Measurements from ENCODE around the gene HMCN2.

HMCN2 gene

DNA sequence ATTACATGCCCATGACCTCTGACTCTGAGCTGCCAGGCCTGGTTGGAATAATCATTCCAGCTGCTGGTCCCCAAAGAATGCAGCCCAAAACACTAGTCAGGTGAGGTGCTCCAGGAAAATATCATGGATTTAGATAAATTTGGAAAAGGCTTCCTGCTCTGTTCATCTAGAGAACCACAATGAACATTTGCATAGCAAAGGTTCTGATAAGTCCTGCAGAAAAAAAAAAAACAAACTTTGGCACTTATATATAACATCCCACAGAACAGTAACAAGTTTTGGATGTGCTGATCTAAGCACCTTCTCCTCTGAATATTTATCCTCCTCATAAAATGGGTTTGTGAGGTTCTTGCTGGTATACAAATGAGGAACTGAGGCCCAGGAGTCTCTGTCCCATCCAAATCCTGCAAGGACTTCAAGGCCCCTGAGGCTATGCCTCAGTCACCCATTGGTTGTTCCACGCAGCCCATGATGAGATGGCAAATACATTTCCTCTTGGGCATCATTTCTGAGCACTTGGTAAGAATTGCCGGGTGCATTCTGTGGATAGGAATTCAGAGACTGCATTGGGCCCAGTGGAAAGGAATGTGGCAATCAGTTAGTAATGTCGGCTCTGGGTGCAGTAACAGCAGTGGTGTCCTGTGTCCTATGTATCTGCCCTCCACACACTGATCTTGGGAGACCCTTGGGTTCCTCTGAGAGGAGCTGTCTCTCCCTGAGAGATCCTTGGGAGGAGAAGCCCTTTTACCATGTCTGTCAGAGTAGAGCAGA, 105.8 kb downstream of the HMCN2 start:
- TF ChIP-seq, protein P1, sequence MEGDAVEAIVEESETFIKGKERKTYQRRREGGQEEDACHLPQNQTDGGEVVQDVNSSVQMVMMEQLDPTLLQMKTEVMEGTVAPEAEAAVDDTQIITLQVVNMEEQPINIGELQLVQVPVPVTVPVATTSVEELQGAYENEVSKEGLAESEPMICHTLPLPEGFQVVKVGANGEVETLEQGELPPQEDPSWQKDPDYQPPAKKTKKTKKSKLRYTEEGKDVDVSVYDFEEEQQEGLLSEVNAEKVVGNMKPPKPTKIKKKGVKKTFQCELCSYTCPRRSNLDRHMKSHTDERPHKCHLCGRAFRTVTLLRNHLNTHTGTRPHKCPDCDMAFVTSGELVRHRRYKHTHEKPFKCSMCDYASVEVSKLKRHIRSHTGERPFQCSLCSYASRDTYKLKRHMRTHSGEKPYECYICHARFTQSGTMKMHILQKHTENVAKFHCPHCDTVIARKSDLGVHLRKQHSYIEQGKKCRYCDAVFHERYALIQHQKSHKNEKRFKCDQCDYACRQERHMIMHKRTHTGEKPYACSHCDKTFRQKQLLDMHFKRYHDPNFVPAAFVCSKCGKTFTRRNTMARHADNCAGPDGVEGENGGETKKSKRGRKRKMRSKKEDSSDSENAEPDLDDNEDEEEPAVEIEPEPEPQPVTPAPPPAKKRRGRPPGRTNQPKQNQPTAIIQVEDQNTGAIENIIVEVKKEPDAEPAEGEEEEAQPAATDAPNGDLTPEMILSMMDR (IDR thresholded peaks at IDR 0.05; ENCODE audit: extremely low read depth, insufficient read depth, missing control alignments): no peak
- DNase-seq (ENCODE audit: low spot score): no peak
- in situ Hi-C loops (cut with MboI; ENCODE audit: low pct_unique_long_range_greater_than_20kb, low sequenced_read_pairs, unreplicated experiment): no loop called here

DNA sequence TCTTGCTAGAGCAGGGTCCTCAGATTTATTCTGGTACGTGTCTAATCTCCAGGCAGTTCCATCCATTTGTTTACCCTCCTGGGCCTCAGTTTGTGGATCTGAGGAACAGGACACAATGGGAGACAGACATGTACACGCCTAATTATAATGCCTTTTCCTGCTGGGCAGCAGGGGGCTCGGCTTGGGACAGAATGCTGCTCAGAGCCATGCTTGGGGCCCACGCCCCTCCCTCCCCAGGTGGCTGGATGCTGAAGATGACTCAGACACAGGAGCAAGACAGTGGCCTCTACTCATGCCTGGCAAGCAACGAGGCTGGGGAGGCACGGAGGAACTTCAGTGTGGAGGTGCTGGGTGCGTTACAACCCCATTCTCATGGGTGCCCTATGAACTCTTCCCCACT, 106.5 kb downstream of the HMCN2 start:
- TF ChIP-seq, protein P1 (IDR thresholded peaks at IDR 0.05; ENCODE audit: extremely low read depth, insufficient read depth, missing control alignments): no peak
- DNase-seq (ENCODE audit: low spot score): no peak
- in situ Hi-C loops (cut with MboI; ENCODE audit: low pct_unique_long_range_greater_than_20kb, low sequenced_read_pairs, unreplicated experiment): no loop called here

DNA sequence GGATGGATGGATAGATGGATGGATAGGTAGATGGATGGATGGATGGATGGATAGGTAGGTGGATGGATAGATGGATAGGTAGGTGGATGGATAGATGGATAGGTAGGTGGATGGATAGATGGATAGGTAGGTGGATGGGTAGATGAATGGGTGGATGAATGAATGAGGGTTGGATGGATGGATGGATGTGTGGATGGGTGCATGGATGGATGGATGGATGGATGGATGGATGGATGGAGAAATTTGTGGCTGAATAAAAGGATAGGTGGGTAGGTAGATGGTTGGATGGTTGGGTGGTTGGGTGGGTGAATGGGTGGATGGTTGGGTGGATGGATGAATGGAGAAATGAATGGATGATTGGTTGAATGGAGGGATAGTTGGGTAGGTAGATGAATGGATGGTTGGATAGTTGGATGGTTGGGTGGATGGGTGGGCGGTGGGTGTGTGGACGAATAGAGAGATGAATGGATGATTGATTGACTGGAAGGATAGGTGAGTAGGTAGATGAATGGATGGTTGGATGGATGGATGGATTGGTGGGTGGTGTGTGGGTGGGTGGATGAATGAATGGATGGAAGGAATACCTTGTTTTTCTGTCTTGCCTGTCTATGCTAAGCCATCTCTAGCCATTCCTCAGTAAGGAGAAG, 108.2 kb downstream of the HMCN2 start:
- DNase-seq (ENCODE audit: low spot score): no peak
- in situ Hi-C loops (cut with MboI; ENCODE audit: low pct_unique_long_range_greater_than_20kb, low sequenced_read_pairs, unreplicated experiment): no loop called here
- TF ChIP-seq, protein P1 (IDR thresholded peaks at IDR 0.05; ENCODE audit: extremely low read depth, insufficient read depth, missing control alignments): no peak

DNA sequence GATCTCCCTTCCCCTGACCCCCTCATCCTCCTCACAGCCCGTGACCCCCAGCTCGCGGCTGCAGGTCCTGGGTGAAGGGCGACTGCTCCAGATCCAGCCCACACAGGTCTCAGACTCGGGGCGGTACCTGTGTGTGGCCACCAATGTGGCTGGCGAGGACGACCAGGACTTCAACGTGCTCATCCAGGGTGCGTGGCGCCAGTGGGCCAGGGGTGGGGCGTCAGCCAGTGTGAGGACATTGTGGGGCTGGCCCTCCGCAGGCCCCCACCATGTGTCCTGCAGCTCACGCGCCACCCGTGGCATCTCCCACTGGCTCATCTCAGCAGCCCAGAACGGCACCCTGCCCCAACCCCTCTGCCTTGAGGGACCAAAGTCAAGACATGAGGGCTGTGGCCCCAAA, 112.1 kb downstream of the HMCN2 start:
- TF ChIP-seq, protein P1 (IDR thresholded peaks at IDR 0.05; ENCODE audit: extremely low read depth, insufficient read depth, missing control alignments): no peak
- DNase-seq (ENCODE audit: low spot score): no peak
- in situ Hi-C loops (cut with MboI; ENCODE audit: low pct_unique_long_range_greater_than_20kb, low sequenced_read_pairs, unreplicated experiment): no loop called here

DNA sequence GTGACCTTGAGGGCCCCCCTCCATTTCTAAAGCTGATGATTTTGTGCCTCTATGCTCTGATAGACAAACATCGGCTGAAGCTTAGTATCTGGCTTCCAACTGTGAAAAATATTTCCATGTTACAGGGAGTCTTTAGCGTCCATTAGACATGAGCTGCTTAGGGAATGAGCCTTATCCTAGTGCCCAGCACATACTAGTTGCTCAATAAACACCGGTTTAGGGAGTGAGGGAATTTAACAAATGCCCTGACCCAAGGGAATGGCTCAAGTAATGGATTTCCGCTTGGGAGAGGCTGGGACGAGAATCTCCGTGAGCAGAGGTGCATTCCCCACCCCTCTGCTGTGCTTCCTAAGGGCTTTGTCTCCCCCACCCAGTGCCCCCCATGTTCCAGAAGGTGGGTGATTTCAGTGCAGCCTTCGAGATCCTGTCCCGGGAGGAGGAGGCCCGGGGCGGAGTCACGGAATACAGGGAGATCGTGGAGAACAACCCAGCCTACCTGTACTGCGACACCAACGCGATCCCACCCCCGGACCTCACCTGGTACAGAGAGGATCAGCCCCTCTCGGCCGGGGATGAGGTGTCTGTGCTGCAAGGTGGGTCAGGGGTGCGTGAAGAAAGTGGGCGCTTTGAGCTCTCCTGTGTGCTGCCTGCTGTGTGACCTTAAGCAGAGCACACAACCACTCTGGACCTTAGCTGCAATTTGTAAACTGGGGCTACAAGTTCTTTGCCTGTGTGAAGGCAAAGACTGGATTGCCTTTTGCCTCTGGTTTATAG, 113.5 kb downstream of the HMCN2 start:
- TF ChIP-seq, protein P1 (IDR thresholded peaks at IDR 0.05; ENCODE audit: extremely low read depth, insufficient read depth, missing control alignments): no peak
- no peak for DNase-seq (ENCODE audit: low spot score)
- in situ Hi-C loops (cut with MboI; ENCODE audit: low pct_unique_long_range_greater_than_20kb, low sequenced_read_pairs, unreplicated experiment): no loop called here

DNA sequence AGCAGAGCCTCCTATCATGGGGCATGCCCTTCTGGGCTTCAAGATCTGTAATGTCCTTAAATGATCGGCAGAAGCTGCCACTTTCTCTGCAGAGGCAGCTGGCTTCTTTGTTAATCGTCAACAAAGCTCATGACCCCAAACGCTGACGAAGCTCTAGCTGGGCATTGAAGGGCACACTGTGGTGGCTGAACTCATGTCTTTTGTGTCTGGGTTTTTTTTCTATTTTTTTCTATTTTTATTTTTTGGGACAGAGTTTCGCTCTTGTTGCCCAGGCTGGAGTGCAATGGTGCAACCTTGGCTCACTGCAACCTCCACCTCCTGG, 114.0 kb downstream of the HMCN2 start:
- no peak for DNase-seq (ENCODE audit: low spot score)
- TF ChIP-seq, protein P1 (IDR thresholded peaks at IDR 0.05; ENCODE audit: extremely low read depth, insufficient read depth, missing control alignments): no peak
- in situ Hi-C loops (cut with MboI; ENCODE audit: low pct_unique_long_range_greater_than_20kb, low sequenced_read_pairs, unreplicated experiment): no loop called here

Data from GM13977 (cell line).